PC-3 (cell line): ENCODE results near the gene RNASE9. TPM values are rescaled to one million over a fixed set of nuclear protein-coding genes. Genes with fewer than 3 reads are reported as not detected.
"Not testable (repeated sequence)": the region's sequence is repeated elsewhere in the genome, so short reads cannot be mapped to it uniquely, and the experiment has no call there.

Experiments
- ATAC-seq: fragments of 200-7000 bp; cut with Tn5 transposase; 2 replicates; pipeline ENCODE4 v1.9.1; 2020; ENCODE audit warnings: mild to moderate bottlenecking, moderate library complexity
- BruUV-seq: library from RNA; stranded (reverse); fragments of 400-500 nt; replicated peaks from 2 replicates; lab custom pipeline; 2021; lab: Mats Ljungman, UMichigan
- CTCF ChIA-PET: fragments of 300-600 bp; sonication (Branson Sonifier 250); formaldehyde crosslinking; loops from one replicate; lab custom pipeline; 2022; ENCODE audit warnings: antibody characterized with exemption; lab: Charles Lee
- POLR2A ChIA-PET: fragments of 300-600 bp; sonication (Branson Sonifier 250); formaldehyde crosslinking; loops from one replicate; lab custom pipeline; 2022; ENCODE audit warnings: antibody characterized with exemption; ENCODE audit not compliant: unreplicated experiment; lab: Charles Lee
- DNase-seq: peaks from one replicate; pipeline ENCODE4 v3.0.0-alpha.2; 2015
- H2AFZ ChIP-seq: fragments of 300-600 bp; sonication (generic); 2 replicates; pipeline ENCODE4 v1.6.0; 2016; ENCODE audit warnings: antibody characterized with exemption, low read length
- H3F3A ChIP-seq: fragments of 300-600 bp; sonication (generic); one replicate; pipeline ENCODE4 v1.6.0; 2017; ENCODE audit warnings: antibody characterized with exemption, low read length, control low read depth, mild to moderate bottlenecking; ENCODE audit not compliant: unreplicated experiment
- H3K27ac ChIP-seq: fragments of 300-600 bp; sonication (generic); 2 replicates; pipeline ENCODE4 v1.5.1; 2016; ENCODE audit warnings: mild to moderate bottlenecking, low read length
- H3K27me3 ChIP-seq: fragments of 300-600 bp; sonication (generic); 2 replicates; pipeline ENCODE4 v1.6.1; 2016; ENCODE audit warnings: low read length, mixed read lengths
- H3K36me3 ChIP-seq: fragments of 300-600 bp; sonication (generic); 2 replicates; pipeline ENCODE4 v1.6.1; 2016; ENCODE audit warnings: low read depth, mixed run types, low read length, mixed read lengths
- H3K4me1 ChIP-seq: fragments of 300-600 bp; sonication (generic); 2 replicates; pipeline ENCODE4 v1.5.1; 2016; ENCODE audit warnings: low read length; ENCODE audit not compliant: insufficient read depth
- H3K4me2 ChIP-seq: fragments of 300-600 bp; sonication (generic); 2 replicates; pipeline ENCODE4 v1.6.0; 2016; ENCODE audit warnings: low read length
- H3K4me3 ChIP-seq: fragments of 300-600 bp; sonication (generic); 2 replicates; pipeline ENCODE4 v1.5.1; 2016; ENCODE audit warnings: mild to moderate bottlenecking, low read length, mixed read lengths
- H3K79me2 ChIP-seq: fragments of 300-600 bp; sonication (generic); 2 replicates; pipeline ENCODE4 v1.6.1; 2017; ENCODE audit warnings: low read length, mixed read lengths
- H3K9ac ChIP-seq: fragments of 300-600 bp; sonication (generic); 2 replicates; pipeline ENCODE4 v1.6.0; 2016; ENCODE audit warnings: mild to moderate bottlenecking, low read length
- H3K9me2 ChIP-seq: fragments of 300-600 bp; sonication (generic); replicated peaks from 2 replicates; pipeline ENCODE4 v1.6.1; 2016; ENCODE audit warnings: mixed run types, low read length, mixed read lengths
- H3K9me3 ChIP-seq: fragments of 300-600 bp; sonication (generic); 2 replicates; pipeline ENCODE4 v1.6.1; 2016; ENCODE audit warnings: low read length, mixed read lengths
- H4K20me1 ChIP-seq: fragments of 300-600 bp; sonication (generic); 2 replicates; pipeline ENCODE4 v1.6.1; 2016; ENCODE audit warnings: low read length, mixed read lengths
- EZH2 ChIP-seq: fragments of 300-600 bp; sonication (generic); IDR thresholded peaks from one replicate; pipeline ENCODE4 v1.6.1; 2017; ENCODE audit warnings: antibody characterized with exemption, mild to moderate bottlenecking, low read length; ENCODE audit not compliant: unreplicated experiment
- EZH2phosphoT487 ChIP-seq: fragments of 300-600 bp; sonication (generic); IDR thresholded peaks from 2 replicates; pipeline ENCODE4 v1.6.1; 2018; ENCODE audit warnings: mild to moderate bottlenecking, antibody characterized with exemption, low read length, borderline replicate concordance
- intact Hi-C: fragments of 100-400 bp; cut with micrococcal nuclease; formaldehyde crosslinking; loops from 2 replicates; pipeline ENCODE4 v1.9.0; 2023
- total RNA-seq: library from RNA; depleted of rRNA; stranded (reverse); fragments of >200 nt; gene quantifications from 2 replicates; pipeline ENCODE4 v1.2.3, GENCODE V29; 2014
- TF ChIP-seq, protein P1 (sequence below): fragments of 300-600 bp; sonication (generic); conservative IDR thresholded peaks from 2 replicates; pipeline ENCODE4 v1.5.1; 2017; ENCODE audit warnings: antibody characterized with exemption, low read depth, mild to moderate bottlenecking, low read length

Gene RNASE9
- total RNA-seq, 1 experiment from 2014 or later, result not detected

DNA sequence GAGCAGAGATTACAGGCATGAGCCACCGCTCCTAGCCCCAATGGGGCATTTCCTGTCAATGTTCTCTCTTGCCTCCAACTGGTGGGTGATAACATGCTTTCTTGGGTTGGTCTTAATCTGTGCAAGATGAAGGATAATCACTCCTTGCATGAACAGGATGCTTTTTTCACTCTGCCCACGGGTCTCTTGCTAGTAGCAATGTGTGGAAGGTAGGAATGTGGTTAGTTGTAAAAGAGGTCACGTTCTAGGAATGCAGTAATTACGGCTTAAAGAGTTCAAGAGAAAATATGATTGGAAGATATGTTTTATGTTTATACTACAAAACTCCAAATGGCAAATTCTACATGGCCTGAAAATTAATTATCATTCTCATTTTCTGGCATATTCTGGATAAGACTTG lies 45.0 kb downstream of the RNASE9 start:
- CTCF ChIA-PET, result no interaction called here
- Histone ChIP-seq H3K9me3 (no peaks in the 10 kb centered on the region), H3K27ac (peak overlapping the region; percentile 89; the same call in 1 of the 2 replicates), H3K36me3 (no peaks in the 10 kb centered on the region), H3K79me2 (no peaks in the 10 kb centered on the region), H3K4me3 (no peak overlapping the region), H2AFZ (no peak overlapping the region), H3K9ac (no peak overlapping the region), H3K27me3 (no peaks in the 10 kb centered on the region), H4K20me1 (no peaks in the 10 kb centered on the region), H3F3A (no peaks in the 10 kb centered on the region), H3K9me2 (no peaks in the 10 kb centered on the region; the same call in 1 of the 2 replicates), H3K4me2 (no peak overlapping the region), H3K4me1 (peaks cover 30% of the 10 kb centered on the region)
- no TSS peak for BruUV-seq
- POLR2A ChIA-PET, result no interaction called here
- TF ChIP-seq, protein P1, sequence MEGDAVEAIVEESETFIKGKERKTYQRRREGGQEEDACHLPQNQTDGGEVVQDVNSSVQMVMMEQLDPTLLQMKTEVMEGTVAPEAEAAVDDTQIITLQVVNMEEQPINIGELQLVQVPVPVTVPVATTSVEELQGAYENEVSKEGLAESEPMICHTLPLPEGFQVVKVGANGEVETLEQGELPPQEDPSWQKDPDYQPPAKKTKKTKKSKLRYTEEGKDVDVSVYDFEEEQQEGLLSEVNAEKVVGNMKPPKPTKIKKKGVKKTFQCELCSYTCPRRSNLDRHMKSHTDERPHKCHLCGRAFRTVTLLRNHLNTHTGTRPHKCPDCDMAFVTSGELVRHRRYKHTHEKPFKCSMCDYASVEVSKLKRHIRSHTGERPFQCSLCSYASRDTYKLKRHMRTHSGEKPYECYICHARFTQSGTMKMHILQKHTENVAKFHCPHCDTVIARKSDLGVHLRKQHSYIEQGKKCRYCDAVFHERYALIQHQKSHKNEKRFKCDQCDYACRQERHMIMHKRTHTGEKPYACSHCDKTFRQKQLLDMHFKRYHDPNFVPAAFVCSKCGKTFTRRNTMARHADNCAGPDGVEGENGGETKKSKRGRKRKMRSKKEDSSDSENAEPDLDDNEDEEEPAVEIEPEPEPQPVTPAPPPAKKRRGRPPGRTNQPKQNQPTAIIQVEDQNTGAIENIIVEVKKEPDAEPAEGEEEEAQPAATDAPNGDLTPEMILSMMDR, result no peak
- TF ChIP-seq EZH2 (no peak), EZH2phosphoT487 (no peak)
- intact Hi-C loops, result loop anchor here (2.0 kb wide), 1 partner anchor 13 kb away; no protein-coding TSS in a partner anchor
- DNase-seq (no peak), ATAC-seq (no peak)

DNA sequence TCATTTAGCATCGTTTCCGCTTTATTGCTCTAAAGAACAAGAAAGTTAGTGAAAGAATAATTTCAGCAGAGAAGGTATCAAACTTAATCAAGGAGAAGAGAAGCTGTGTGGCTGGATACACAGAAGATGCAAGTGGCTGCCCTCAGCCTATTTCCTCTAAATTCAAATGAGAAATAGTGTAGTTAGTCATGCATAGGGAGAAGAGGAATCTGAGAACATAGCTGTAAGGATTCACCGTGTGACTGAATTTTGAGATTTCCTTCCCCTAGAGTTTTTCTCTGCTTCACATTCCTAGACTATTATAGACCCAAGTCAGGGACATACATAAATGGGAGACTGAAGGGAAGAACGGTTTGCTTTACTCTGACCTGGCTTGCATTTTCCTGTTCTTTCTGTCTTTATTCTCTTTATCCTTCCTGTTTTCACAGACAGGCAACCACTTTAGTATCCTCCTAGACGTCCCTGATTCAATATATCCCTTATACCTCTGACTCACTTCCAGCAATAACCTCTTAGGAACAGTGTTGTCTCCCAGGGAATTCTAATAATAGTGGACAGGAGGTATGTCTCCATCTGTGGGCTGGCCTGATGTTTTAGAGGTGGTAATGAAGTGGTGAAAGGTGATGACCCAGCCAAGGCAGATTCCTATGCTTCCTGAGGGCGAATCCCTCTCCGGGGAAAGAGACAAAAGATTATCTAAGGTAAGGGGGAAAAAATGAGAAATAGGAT lies 48.5 kb downstream of the RNASE9 start:
- H3F3A ChIP-seq, result no peaks in the 10 kb centered on the region
- no peak for DNase-seq
- H3K27ac ChIP-seq, result no peak overlapping the region
- no peaks in the 10 kb centered on the region for H3K9me3 ChIP-seq
- ChIA-PET CTCF (no interaction called here), POLR2A (no interaction called here)
- peaks cover 25% of the 10 kb centered on the region for H3K4me1 ChIP-seq
- no TSS peak for BruUV-seq
- no peak overlapping the region for H3K9ac ChIP-seq
- no peak overlapping the region for H3K4me2 ChIP-seq
- intact Hi-C loops, result no loop called here
- no peaks in the 10 kb centered on the region for H3K79me2 ChIP-seq
- H4K20me1 ChIP-seq, result no peaks in the 10 kb centered on the region
- H3K9me2 ChIP-seq, result no peaks in the 10 kb centered on the region; the same call in 1 of the 2 replicates
- TF ChIP-seq EZH2 (no peak), EZH2phosphoT487 (no peak)
- TF ChIP-seq, protein P1, result no peak
- no peaks in the 10 kb centered on the region for H3K27me3 ChIP-seq
- ATAC-seq, result peak; percentile 77
- H2AFZ ChIP-seq, result no peak overlapping the region
- H3K4me3 ChIP-seq, result no peak overlapping the region
- no peaks in the 10 kb centered on the region for H3K36me3 ChIP-seq

DNA sequence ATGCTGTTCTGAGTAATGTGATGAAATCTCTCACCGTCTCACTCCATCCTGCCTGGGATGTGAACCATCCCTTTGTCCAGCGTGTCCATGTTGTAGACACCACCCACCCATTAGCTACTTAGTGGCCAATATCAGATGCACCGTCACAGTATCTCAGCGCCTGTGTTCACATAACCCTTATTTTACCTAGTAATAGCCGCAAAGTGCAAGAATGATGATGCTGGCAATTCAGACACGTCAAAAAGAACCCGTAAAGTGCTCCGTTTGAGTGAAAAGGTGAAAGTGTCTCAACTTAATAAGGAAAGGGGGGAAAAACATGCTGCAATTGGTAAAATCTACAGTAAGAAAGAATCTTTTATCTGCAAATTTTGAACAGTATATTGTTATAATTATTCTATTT lies 52.5 kb downstream of the RNASE9 start:
- no TSS peak for BruUV-seq
- Histone ChIP-seq H3K9me2 (no peaks in the 10 kb centered on the region), H4K20me1 (no peaks in the 10 kb centered on the region), H3F3A (no peaks in the 10 kb centered on the region), H3K4me3 (no peak overlapping the region), H3K79me2 (no peaks in the 10 kb centered on the region), H3K27me3 (no peaks in the 10 kb centered on the region), H3K9me3 (no peaks in the 10 kb centered on the region), H3K36me3 (no peaks in the 10 kb centered on the region), H3K4me1 (peaks cover 10% of the 10 kb centered on the region; the same call in 1 of the 2 replicates), H3K4me2 (no peak overlapping the region), H3K27ac (no peak overlapping the region), H2AFZ (no peak overlapping the region), H3K9ac (no peak overlapping the region)
- ATAC-seq, result no peak
- ChIA-PET POLR2A (no interaction called here), CTCF (no interaction called here)
- intact Hi-C loops, result no loop called here
- TF ChIP-seq EZH2phosphoT487 (no peak), EZH2 (no peak)
- TF ChIP-seq, protein P1, result no peak
- DNase-seq, result no peak

DNA sequence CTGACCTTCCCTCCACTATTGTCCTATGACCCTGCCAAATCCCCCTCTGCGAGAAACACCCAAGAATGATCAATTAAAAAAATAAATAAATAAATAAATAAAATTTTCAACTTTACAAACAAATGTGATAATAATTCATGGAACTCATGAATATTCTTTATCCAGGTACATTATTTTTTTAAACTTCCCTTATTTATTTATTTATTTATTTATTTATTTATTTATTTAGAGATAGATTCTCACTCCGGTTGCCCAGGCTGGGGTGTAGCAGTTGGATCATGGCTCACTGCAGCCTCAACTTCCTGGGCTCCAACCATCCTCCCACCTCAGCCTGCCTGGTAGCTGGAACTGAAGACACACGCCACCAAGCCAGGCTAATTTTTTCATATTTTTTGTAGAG lies 53.3 kb downstream of the RNASE9 start:
- ATAC-seq, H3K27me3 ChIP-seq, CTCF ChIA-PET, DNase-seq, H3K4me2 ChIP-seq, H2AFZ ChIP-seq, H3K4me1 ChIP-seq, intact Hi-C loops, BruUV-seq, H3K79me2 ChIP-seq, H3K9me2 ChIP-seq, H4K20me1 ChIP-seq, H3K9ac ChIP-seq, H3K27ac ChIP-seq, H3K4me3 ChIP-seq, H3K36me3 ChIP-seq, H3K9me3 ChIP-seq, POLR2A ChIA-PET, H3F3A ChIP-seq: not testable (repeated sequence)
